Glomerular visceral epithelial cell (primary cell): ENCODE results near the gene ESPN.
A peak's percentile ranks its signal among the peaks of the same experiment; 100 is the strongest.
"Not testable (repeated sequence)": the region's sequence is repeated elsewhere in the genome, so short reads cannot be mapped to it uniquely, and the experiment has no call there.

Experiments used
- DNase-seq: peaks from one replicate; pipeline ENCODE4 v3.0.0-alpha.2; 2016; ENCODE audit errors: extremely low spot score

The ESPN gene

DNA sequence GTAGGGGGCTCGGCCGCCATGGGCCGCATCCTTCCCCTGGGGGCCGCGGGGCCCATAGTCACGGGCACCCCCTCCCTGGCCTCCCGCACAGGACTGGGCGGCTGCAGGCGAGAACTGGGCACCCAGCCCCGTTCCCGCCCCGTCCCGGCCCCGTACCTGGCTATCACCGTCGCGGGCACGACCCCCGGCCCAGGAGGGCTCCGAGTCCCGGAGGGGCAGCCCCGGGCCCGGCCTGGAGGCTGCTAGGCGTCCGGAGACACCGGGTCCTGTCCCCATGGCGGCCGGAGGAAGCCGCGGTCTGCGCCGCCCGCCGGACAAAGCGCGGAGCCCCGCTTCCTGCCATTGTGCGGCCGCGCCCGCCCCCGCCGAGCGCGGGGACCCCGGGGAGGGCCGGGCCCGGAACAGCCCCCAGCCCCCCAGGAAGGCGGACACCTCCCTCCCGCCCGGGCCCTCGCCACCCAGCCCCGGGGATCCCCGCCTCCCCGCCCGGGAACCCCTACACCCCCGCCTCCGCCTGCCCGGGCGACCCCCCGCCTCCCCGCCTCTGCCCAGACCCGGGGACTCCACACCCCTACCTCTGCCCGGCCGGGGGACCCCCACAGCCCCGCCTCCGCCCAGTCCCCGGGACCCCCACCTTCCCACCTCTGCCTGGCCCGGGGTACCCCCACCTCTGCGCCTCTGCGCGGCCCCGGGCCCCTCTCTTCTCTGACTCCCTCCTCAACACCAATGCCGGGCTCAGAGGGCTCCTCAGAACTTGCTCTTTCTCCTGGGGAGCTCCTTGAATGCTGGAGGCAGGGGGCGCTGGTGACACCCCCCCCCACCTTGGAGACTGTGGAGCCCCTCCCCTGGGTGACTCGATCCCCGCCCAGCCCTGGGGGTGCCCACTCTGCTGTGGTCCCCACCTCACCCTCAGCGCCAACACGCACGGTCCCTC, 60.9 kb downstream of the ESPN start:
- no peak for DNase-seq

DNA sequence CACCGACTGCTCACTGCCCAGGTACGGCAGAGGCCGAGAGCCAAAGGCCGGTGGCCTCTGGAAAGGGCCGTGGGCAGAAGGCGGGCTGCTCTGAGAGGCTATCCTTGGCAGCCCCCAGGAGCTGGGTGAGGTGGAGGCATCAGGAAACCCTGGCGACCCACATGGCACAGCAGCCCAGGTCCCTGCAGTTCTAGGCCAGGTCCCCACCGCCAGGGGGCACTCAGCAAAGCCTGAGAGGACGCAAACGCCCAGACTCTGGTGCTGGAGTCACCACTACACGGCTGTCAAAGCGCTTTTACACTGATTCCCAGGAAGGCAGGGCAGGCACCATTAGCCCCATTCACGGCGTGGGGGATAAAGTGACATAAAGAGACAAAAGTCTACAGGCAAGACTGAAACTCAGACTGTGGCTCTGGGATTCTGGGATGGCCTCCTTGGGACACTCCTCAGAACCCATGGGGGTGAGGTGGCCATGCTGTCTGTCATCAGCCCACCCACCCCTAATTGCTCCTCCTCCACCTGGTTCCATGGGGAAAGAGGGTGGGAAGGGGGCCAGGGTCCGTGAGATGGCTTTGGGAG, 61.9 kb downstream of the ESPN start:
- peak; percentile 83 for DNase-seq

GRCh38 chr1:6487804-6488484, 63.4 kb downstream of the ESPN start:
- no peak for DNase-seq

GRCh38 chr1:6488602-6489382, 64.2 kb downstream of the ESPN start:
- DNase-seq = peak; percentile 67

- DNase-seq = no peak
Observed at GRCh38 chr1:6489383-6489765, 64.8 kb downstream of the ESPN start.

DNA sequence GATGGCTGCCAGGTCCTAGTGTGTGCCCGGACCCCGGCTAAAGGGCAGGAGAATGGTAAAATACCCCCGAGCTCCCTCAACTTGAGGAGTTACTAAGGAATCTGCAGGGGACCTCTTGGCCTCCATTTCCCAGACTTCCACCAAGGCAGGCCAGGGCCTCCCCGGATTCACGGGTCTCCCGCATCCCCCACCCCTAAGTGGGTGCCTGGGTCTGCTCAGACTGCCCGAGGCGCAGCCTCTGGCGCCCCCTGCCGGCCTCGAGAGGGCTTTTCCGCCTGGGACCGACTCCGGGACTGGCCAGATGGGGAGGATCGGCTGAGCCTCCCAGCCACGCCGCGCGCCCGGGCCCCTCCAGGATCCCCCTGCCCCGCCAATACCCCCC, 65.2 kb downstream of the ESPN start:
- DNase-seq = peak; percentile 81

DNA sequence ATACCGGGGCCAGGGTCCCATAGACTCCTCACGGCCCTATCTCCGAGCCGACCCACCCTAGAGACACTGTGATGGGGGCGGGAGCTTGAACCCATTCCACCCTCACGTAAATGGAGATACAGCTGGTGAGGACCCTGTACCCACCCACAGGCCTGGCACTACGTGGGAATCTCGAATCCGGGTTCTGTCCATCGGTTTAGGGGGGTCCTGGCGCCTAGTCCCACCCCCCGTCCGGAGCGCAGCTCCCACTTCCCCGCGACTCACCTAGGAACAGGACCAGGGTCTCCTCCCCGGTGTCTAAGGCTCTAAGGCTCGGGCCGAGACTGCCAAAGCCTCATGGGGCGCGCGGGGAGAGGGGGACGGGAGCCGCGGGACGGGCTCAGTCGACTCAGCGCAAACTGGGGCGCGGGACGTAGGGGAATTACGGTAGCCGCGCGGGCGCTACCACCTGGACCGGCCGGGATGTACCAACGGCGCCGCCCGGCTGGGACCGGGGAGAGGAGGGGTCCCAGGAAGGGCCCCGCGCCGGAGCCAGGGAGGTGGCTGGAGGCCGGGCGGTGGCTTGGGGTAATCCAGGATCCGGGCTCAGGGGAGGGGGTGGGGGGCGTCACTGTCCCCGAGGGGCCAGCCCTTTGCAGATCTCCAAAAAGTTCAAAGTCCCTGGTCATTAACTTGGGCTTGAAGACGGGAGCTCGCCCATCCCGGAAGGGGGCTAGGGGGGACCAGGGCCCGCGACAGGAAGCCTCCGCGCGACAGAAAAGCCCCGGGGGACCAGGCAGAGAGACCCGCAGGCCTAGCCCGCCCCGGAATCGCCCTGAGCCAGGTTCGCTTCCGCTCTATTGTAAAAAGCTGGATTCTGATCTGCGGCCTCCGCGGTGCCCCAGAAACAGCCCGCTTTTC, 65.9 kb downstream of the ESPN start:
- peak; percentile 78 for DNase-seq

- DNase-seq = no peak
Observed at GRCh38 chr1:6491081-6491449, 66.5 kb downstream of the ESPN start.

DNA sequence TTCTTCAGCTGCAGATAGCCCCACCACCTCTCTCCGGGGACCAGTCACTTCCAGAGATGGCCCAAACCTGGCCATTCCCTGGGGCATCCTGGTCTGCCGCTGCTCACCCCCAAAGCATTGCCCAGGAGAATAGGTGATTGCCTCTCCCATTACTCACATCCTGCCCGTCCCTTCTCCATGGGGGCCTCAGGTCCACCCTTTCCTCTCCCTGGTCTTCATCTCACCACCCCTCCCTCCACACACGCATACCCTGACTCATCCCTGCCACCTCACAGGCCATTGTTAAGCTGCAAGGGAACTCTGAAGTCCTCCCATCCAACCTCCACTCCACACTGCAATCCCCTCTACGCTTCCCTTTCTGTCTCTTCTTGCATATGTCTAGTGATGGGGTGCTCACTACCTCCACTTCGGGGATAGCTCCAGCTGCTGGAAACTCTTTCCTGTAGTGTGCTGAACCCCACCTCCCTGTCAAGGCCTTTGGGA, 66.9 kb downstream of the ESPN start, which contains the start of gene PLEKHG5:
TSS of gene PLEKHG5 (minus strand) at position 188 of the 483 bp plus-strand sequence. CDS start 14,096 bp downstream, outside the sequence.
- peak; percentile 84 for DNase-seq

GRCh38 chr1:6491966-6492365, 67.4 kb downstream of the ESPN start:
- DNase-seq = no peak

- DNase-seq = not testable (repeated sequence)
Observed at GRCh38 chr1:6493834-6494223, 69.3 kb downstream of the ESPN start.

GRCh38 chr1:6494627-6495026, 70.1 kb downstream of the ESPN start:
- DNase-seq = no peak

DNA sequence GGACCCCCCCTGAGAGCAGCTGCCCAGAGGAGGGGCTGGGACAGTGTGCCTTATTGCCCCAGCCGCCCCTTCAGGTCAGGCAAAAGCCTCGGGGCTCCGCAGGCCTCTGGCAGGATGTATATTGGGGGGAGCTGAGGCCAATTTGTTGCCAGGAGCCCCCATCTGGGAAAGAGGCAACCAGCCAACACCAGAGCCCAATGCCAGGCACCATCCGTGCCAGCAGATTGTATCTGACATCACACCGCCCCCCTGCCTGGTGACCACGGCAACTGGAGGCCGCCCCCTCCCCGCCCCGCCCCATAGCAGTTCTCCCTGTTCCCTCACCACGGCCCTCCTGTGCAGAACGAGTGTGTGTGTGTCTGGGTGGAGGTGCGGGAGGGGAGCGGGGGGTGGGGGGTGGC, 70.5 kb downstream of the ESPN start:
- DNase-seq = no peak

DNA sequence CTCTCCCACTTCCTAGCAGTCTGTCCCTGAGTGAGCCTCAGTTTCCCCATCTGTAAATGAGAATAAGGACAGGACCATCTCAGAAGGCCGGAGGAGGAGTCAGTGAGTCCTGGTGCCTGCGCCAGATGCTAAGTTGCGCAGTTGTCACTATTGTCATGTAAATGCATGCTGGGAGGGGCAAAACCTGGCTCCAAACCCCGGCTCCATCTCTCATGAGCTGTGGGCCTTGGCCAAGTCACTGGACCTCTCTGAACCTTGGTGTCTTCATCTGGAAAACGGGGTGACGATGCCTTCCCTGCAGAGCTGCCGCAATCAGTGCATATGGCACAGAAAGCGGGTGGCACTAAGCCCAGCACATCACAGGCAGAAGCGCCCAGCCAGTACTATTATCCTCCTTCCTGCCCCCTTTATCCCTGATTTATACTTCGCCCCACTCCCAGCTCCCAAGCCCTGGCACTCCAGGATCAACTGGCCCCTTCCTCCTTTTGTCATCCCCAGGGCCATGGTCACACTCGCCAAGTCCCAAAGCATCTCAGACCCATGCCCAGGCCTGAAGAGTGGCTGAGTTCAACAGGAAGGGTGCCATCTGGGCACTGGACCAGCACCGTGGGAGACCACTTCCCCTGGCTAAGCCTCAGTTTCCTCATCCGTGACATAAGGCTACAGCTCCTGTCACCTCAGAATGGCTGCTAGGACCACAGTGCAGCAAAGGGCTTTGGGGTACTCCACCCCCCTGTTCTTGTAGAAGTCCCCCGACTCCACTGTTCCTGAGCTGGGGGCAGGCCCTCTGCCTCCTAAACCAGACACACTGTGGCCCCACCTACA, 71.2 kb downstream of the ESPN start:
- no peak for DNase-seq

GRCh38 chr1:6496365-6496721, 71.8 kb downstream of the ESPN start:
- DNase-seq = no peak

GRCh38 chr1:6496890-6497214, 72.3 kb downstream of the ESPN start:
- DNase-seq = no peak

GRCh38 chr1:6497215-6497866, 72.8 kb downstream of the ESPN start:
- peak; percentile 68 for DNase-seq

- no peak for DNase-seq
Observed at GRCh38 chr1:6497867-6498575, 73.4 kb downstream of the ESPN start.

GRCh38 chr1:6498576-6499111, 74.1 kb downstream of the ESPN start:
- no peak for DNase-seq
